Choroid plexus epithelial cell (primary cell): ENCODE data around the gene ALKBH5.
"Not testable (repeated sequence)": the region's sequence is repeated elsewhere in the genome, so short reads cannot be mapped to it uniquely, and the experiment has no call there.

ENCODE experiments used
- DNase-seq: peaks from one replicate; pipeline ENCODE4 v3.0.0-alpha.2; 2010; ENCODE audit warnings: low read depth
- H3K4me3 ChIP-seq: 2 replicates; pipeline ENCODE4 v1.5.1; 2011; ENCODE audit warnings: low read depth, mild to moderate bottlenecking, control low read depth, low read length, moderate library complexity
- CTCF ChIP-seq: conservative IDR thresholded peaks from 2 replicates; pipeline ENCODE4 v1.5.1; 2011; ENCODE audit warnings: low read depth, mild to moderate bottlenecking, control low read depth, inconsistent platforms, low read length, moderate library complexity

The ALKBH5 gene

DNA sequence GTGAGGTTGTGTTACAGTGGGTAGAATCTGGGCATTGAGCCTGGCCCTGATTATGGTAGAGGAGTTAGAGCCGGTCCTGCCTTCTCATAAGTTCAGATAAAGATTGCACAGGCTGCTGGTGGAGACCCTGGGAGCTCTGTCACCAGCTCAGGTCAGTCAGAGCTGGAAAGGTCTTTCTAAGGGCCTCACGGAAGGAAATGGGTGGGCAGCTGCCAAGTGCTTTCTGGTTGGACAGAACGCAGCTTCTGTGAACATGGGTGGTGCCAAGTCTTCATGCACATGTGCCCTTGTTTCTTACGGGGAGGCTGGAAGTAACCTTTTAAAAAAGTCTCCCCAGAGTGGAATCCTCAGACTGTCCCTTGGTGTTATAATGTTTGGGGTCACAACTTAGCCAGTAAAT is 14.9 kb downstream of the ALKBH5 start:
- H3K4me3 ChIP-seq = no peak overlapping the region
- DNase-seq = no peak
- no peak for TF ChIP-seq CTCF

DNA sequence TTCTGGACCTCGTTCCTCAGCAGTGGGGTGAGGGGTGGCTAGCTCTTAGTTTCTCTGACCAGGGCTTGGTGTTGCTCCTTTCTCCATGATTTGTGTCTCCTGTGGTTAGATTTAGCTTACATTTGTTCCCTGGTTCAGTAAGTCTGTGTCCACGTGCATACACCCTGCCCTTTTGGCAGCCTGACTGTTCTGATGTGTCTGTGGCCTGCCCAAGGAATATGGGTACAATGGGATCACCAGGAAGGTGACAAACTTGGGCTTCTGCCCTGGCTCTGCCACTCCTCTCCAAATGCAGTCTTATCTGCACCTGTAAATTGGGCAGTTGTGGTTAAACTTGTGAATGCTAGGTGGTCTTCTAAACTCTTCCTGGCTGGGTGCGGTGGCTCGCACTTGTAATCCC is 17.5 kb downstream of the ALKBH5 start:
- no peak for DNase-seq

DNA sequence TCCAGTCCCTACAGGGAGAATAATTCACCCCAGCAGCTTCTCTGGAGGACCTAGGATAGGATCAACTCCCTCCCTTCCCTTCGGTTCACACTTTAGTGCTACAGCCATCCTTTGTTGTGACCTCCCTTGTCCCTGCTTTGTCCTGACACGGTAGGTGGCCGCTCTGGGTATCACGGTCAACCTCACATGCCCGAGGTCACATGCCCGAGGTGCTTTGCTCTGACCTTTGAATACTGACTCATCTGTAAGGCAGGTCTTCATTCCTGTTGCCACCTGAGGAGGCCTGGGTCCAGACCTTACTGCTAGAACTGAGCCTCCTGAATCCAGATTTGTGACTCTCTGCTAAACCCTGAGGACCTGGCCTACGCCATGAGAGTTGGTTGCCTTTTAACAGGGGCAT is 19.7 kb downstream of the ALKBH5 start:
- DNase-seq = no peak
- TF ChIP-seq CTCF = no peak
- H3K4me3 ChIP-seq = no peak overlapping the region

More for the DNA sequence above, 17.5 kb downstream of the ALKBH5 start:
- no peak overlapping the region for H3K4me3 ChIP-seq
- no peak for TF ChIP-seq CTCF

DNA sequence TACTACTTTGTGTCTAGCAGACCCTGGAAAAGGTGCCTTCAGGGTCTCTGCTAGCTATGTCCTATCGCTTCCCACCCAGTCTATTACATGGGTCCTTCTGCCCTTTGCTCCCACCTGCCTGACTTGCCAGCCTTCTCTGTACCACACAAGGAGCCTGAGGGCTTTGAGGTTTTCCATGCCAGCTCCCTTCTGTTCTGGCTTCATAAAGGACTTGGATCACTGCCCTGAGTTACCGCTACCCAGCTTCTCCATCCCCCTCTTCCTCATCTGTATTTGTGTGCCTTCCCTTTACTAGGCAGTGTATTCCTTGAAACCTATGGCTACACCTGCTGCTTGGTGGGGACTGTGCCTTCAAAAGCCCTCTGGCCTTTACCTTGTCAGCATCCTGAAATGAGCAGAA is 22.2 kb downstream of the ALKBH5 start:
- no peak for TF ChIP-seq CTCF
- no peak overlapping the region for H3K4me3 ChIP-seq
- no peak for DNase-seq

GRCh38 chr17:18206962-18207361 is 23.3 kb downstream of the ALKBH5 start:
- no peak for DNase-seq
- TF ChIP-seq CTCF = no peak

GRCh38 chr17:18208092-18208491 is 24.5 kb downstream of the ALKBH5 start:
- TF ChIP-seq CTCF = no peak
- no peak for DNase-seq
- no peak overlapping the region for H3K4me3 ChIP-seq

More at GRCh38 chr17:18206962-18207361, 23.3 kb downstream of the ALKBH5 start:
- no peak overlapping the region for H3K4me3 ChIP-seq

GRCh38 chr17:18213666-18214270 is 30.1 kb downstream of the ALKBH5 start:
- no peak overlapping the region for H3K4me3 ChIP-seq
- DNase-seq = no peak
- no peak for TF ChIP-seq CTCF

- DNase-seq, H3K4me3 ChIP-seq: not testable (repeated sequence)
Measured at GRCh38 chr17:18216906-18217305, 33.3 kb downstream of the ALKBH5 start.
